GM23338 (cell line): ENCODE data around the gene MYO1E. TPM values are rescaled to one million over a fixed set of nuclear protein-coding genes. Genes with fewer than 3 reads are reported as not detected.

Source experiments
- CREB1 ChIP-seq: fragments of 250-450 bp; sonication (Bioruptor Pico); IDR thresholded peaks from 2 replicates; pipeline ENCODE4 v1.5.0; 2020; ENCODE audit warnings: low read depth, mild to moderate bottlenecking, moderate library complexity
- ETS1 ChIP-seq: IDR thresholded peaks from 2 replicates; pipeline ENCODE4 v1.6.1; 2016; ENCODE audit warnings: antibody characterized with exemption
- POLR2AphosphoS5 ChIP-seq: IDR thresholded peaks from 2 replicates; pipeline ENCODE4 v1.6.1; 2016; ENCODE audit warnings: antibody characterized with exemption, low read depth
- REST ChIP-seq: IDR thresholded peaks from one replicate; pipeline ENCODE4 v1.6.1; 2018; ENCODE audit warnings: antibody characterized with exemption; ENCODE audit not compliant: unreplicated experiment
- ZNF462 ChIP-seq: fragments of 250-450 bp; sonication (Bioruptor Pico); IDR thresholded peaks from 2 replicates; pipeline ENCODE4 v1.5.0; 2020; ENCODE audit warnings: mild to moderate bottlenecking, moderate library complexity
- polyA plus RNA-seq: library from polyadenylated mRNA; unstranded; fragments of >200 nt; fragmentation: Nextera tagmentation; extraction: Ambion mirVana; gene quantifications from 2 replicates; pipeline ENCODE4 v1.2.1, GENCODE V29; 2016
- total RNA-seq: library from RNA; depleted of rRNA; stranded (reverse); fragments of >200 nt; shearing (Covaris generic); gene quantifications from 2 replicates; pipeline ENCODE4 v1.2.3, GENCODE V29; 2014

The MYO1E gene
- total and polyA plus RNA-seq, 2 experiments from 2014 or later: 68.3 to 131 TPM

GRCh38 chr15:59140422-59141226 is 232.0 kb downstream of the MYO1E start (continued):
- TF ChIP-seq REST: no peak
- no peak for TF ChIP-seq ETS1
- no peak for TF ChIP-seq ZNF462
- TF ChIP-seq CREB1 (CRISPR knock-in tag): no peak
- no peak for TF ChIP-seq POLR2AphosphoS5
